Nephron (organoid): Measurements from ENCODE around the gene C1GALT1C1L.
A peak's percentile ranks its signal among the peaks of the same experiment; 100 is the strongest.
"Not testable (repeated sequence)": the region's sequence is repeated elsewhere in the genome, so short reads cannot be mapped to it uniquely, and the experiment has no call there.

Experiments used
- H3K27ac Mint-ChIP-seq, 3 experiments: 2 replicates each; pipeline ENCODE4 v1.8.0; 2020; ENCODE audit warnings: mixed read lengths in 3 of 3, mild to moderate bottlenecking in 2 of 3, moderate library complexity in 1 of 3
- H3K27me3 Mint-ChIP-seq: 2 replicates; pipeline ENCODE4 v1.8.0; 2021; ENCODE audit warnings: low read depth, mild to moderate bottlenecking, moderate library complexity, mixed read lengths
- H3K36me3 Mint-ChIP-seq: 2 replicates; pipeline ENCODE4 v1.8.0; 2020; ENCODE audit warnings: low read depth, mixed read lengths
- H3K4me1 Mint-ChIP-seq: 2 replicates; pipeline ENCODE4 v1.8.0; 2020; ENCODE audit warnings: mixed read lengths
- H3K4me3 Mint-ChIP-seq, 3 experiments: 2 replicates each; pipeline ENCODE4 v1.8.0; 2020; ENCODE audit warnings: mild to moderate bottlenecking in 3 of 3, mixed read lengths in 3 of 3, moderate library complexity in 2 of 3
- H3K9me3 Mint-ChIP-seq: 2 replicates; pipeline ENCODE4 v1.8.0; 2020; ENCODE audit warnings: mixed read lengths
- TF ChIP-seq, protein P1 (sequence below), 3 experiments: fragments of 200-600 bp; sonication (generic); IDR thresholded peaks; one replicate each; pipeline ENCODE4 v1.5.0; 2021; ENCODE audit warnings: antibody characterized with exemption in 3 of 3; ENCODE audit not compliant: unreplicated experiment in 3 of 3

C1GALT1C1L gene

DNA sequence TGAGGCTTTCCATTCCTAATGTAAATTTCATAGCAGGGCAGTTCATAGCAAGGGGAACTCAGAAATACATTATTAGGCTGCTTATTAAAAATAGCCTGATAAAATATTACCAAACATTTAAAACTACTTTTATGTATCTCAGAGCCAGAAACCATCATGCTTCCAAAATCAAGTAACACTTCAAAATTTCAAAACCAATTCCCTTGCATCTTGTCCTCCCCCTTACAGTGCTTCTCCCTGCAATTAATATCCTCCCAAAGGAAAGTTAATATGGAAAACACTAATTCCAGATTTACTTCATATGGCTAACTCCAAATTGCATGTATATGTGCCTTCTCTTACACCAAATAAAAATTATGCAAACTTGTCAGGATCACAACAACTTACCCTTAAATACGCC, 32.5 kb downstream of the C1GALT1C1L start:
- no peaks in the 10 kb centered on the region for H3K36me3 Mint-ChIP-seq
- no peaks in the 10 kb centered on the region for H3K4me1 Mint-ChIP-seq
- H3K4me3 Mint-ChIP-seq = no peak overlapping the region

DNA sequence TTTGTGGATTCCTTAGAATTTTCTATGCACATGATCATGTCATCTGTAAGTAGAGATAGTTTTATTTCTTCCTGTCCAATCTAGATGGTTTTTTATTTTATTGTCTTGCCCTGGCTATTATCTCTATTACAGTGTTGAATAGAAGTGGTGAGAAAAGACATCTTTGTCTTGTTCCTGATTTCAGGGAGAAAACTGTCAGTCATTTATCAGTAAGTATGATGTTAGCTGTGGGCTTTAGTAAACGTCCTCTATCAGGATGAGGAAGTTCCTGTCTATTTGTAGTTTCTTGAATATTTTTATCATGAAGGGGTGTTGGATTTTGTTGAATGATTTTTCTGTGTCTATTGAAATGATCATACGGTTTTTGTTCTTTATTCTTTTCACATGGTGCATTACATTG, 33.9 kb downstream of the C1GALT1C1L start:
- H3K4me3 Mint-ChIP-seq = no peak overlapping the region

More for the DNA sequence above, 32.5 kb downstream of the C1GALT1C1L start:
- Mint-ChIP-seq H3K27ac (no peak overlapping the region), H3K9me3 (peaks cover 8% of the 10 kb centered on the region), H3K27me3 (no peaks in the 10 kb centered on the region)
- TF ChIP-seq, protein P1, sequence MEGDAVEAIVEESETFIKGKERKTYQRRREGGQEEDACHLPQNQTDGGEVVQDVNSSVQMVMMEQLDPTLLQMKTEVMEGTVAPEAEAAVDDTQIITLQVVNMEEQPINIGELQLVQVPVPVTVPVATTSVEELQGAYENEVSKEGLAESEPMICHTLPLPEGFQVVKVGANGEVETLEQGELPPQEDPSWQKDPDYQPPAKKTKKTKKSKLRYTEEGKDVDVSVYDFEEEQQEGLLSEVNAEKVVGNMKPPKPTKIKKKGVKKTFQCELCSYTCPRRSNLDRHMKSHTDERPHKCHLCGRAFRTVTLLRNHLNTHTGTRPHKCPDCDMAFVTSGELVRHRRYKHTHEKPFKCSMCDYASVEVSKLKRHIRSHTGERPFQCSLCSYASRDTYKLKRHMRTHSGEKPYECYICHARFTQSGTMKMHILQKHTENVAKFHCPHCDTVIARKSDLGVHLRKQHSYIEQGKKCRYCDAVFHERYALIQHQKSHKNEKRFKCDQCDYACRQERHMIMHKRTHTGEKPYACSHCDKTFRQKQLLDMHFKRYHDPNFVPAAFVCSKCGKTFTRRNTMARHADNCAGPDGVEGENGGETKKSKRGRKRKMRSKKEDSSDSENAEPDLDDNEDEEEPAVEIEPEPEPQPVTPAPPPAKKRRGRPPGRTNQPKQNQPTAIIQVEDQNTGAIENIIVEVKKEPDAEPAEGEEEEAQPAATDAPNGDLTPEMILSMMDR (IDR thresholded peaks at IDR 0.05; ENCODE audit: unreplicated experiment in 3 of 3) = no peak

DNA sequence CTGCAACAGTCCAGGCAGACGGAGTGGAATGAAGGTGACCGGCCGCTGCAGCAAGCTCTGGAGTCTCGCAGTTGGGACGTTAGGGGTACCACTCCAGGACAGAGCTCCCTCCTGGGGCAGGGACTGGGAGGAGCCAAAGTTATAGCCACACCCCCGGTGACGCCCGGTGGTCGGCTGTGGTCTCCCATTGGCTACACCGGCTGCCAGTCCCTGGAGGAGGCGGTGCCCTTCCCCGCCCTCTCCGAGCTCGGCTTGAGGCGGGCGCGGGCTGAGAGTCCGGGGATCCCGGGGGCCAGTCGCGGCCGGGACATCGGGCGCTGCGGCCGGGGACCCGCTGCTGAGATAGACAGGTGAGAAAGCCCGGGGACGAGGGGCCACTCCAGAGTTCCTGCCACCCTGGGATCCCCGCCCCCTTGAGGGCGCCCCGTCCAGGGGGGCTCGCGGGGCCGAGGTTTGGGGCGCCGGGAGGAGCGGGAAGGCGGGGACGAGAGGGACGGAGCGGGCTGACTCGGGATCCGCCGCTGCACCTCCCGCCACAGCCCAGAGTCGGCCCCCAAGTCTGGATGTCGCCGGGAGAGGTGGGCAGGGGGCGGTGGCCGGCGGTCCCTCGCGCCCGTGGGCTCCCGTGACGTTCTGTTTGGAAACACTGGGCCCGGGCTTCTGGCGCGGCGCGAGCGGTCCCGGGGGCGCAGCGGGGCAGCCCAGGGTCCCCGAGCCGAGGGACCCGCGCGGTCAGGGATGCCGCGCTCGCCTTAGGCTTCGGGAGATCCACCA, 39.0 kb downstream of the C1GALT1C1L start, which contains the start of gene PLEKHH2:
PLEKHH2 (plus strand) TSS at position 231 of the 774 bp plus-strand sequence. CDS start 7,414 bp downstream, outside the sequence.
- TF ChIP-seq, protein P1 (IDR thresholded peaks at IDR 0.05; ENCODE audit: unreplicated experiment in 3 of 3) = no peak

More for the DNA sequence above, 33.9 kb downstream of the C1GALT1C1L start:
- TF ChIP-seq, protein P1 (IDR thresholded peaks at IDR 0.05; ENCODE audit: unreplicated experiment in 3 of 3) = no peak
- Mint-ChIP-seq H3K27ac (peak overlapping the region in 1 of 3 experiments; percentile 4), H3K4me1 (peaks cover 6% of the 10 kb centered on the region), H3K27me3 (peaks cover 6% of the 10 kb centered on the region), H3K36me3 (no peaks in the 10 kb centered on the region), H3K9me3 (peaks cover 8% of the 10 kb centered on the region)

DNA sequence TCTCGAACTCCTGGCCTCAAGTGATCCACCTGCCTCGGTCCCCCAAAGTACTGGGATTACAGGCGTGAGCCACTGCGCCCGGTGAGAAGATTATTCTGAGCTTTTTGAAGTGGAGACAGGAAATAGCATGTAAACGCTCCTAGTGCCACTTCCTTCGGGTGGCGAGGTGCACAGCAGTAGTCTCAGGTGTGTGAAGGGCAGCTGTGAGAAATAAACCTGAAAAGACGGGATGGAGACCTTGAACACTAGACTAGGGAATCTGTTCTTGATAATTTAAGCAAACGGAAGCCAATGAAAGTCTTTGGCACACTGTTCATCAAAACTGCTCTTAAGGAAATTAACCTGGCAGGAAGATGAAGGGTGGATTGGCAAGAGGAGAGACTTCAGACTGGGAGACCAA, 39.6 kb downstream of the C1GALT1C1L start:
- peak overlapping the region; percentile 54 to 74 (median 69) for H3K27ac Mint-ChIP-seq
- H3K27me3 Mint-ChIP-seq = peaks cover 6% of the 10 kb centered on the region
- peak overlapping the region; percentile 88 to 92 (median 92) for H3K4me3 Mint-ChIP-seq

More for the DNA sequence above, 39.0 kb downstream of the C1GALT1C1L start, which contains the start of gene PLEKHH2:
- H3K4me3 Mint-ChIP-seq = peak within 1 kb of the TSS; percentile 88 to 94 (median 92)
- peaks cover 6% of the 10 kb centered on the region for H3K27me3 Mint-ChIP-seq
- no peaks in the 10 kb centered on the region for H3K36me3 Mint-ChIP-seq
- H3K9me3 Mint-ChIP-seq = peaks cover 8% of the 10 kb centered on the region
- peaks cover 42% of the 10 kb centered on the region for H3K4me1 Mint-ChIP-seq
- H3K27ac Mint-ChIP-seq = peak within 1 kb of the TSS; percentile 54 to 75 (median 69)

DNA sequence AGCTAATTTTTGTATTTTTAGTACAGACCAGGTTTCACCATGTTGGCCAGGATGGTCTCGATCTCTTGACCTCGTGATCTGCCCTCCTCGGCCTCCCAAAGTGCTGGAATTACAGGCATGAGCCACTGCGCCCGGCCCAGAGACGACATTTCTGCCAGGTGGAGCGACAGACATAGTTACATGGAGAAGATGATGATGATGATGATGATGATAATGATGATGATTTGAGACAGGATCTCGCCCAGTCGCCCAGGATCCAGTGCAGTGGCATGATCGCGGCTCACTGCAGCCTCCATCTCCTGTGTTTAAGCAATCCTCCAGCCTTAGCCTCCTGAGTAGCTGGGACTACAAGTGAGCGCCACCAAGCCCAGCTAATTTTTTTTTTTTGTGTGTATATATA, 40.1 kb downstream of the C1GALT1C1L start:
- not testable (repeated sequence) for H3K9me3 Mint-ChIP-seq, H3K36me3 Mint-ChIP-seq, H3K27me3 Mint-ChIP-seq
- H3K4me3 Mint-ChIP-seq = peak overlapping the region; percentile 32 to 77 (median 61)
- peaks cover 42% of the 10 kb centered on the region for H3K4me1 Mint-ChIP-seq
- peak overlapping the region in 2 of 3 experiments; percentile 54 to 69 for H3K27ac Mint-ChIP-seq

More for the DNA sequence above, 39.6 kb downstream of the C1GALT1C1L start:
- Mint-ChIP-seq H3K4me1 (peaks cover 42% of the 10 kb centered on the region), H3K36me3 (no peaks in the 10 kb centered on the region), H3K9me3 (peaks cover 8% of the 10 kb centered on the region)
- TF ChIP-seq, protein P1 (IDR thresholded peaks at IDR 0.05; ENCODE audit: unreplicated experiment in 3 of 3) = no peak

DNA sequence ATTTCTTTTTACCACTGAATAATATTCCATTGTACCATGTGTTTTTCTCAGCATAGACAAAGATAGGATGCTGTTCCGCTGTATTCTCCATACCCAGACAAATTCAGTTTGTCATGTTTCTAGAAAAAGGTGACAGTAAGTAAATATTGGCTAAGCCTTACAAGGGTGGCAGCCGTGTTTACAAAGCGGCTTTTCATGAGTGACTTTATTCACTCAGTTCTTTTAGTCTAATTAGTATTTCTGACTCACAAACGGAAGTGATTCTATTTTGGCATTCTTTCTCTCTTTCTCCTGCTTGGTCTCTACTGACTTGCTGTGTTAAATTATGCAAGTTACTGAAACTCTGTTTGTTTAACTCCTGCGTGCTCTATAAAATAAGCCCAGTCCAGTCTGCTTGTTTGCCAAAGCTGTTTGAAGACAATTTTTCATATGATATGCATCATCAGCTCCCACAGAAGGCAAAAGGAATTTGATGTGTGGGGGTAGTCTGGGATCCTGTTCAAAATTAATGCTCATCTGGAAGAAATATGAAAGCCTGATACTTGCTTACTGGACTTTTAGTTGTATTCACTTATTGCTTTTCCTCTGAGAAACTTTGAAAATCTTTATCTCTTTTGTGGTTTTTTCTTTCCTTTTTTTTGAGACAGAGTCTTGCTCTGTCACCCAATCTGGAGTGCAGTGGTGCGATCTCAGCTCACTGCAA, 41.5 kb downstream of the C1GALT1C1L start:
- Mint-ChIP-seq H3K9me3 (peaks cover 3% of the 10 kb centered on the region), H3K4me3 (peak overlapping the region; percentile 32 to 77 (median 62)), H3K4me1 (peaks cover 42% of the 10 kb centered on the region), H3K36me3 (no peaks in the 10 kb centered on the region), H3K27ac (peak overlapping the region; percentile 69 to 92 (median 90)), H3K27me3 (peaks cover 6% of the 10 kb centered on the region)
- TF ChIP-seq, protein P1 (IDR thresholded peaks at IDR 0.05; ENCODE audit: unreplicated experiment in 3 of 3) = no peak
